HL-60 (cell line): ENCODE measurements around the gene CCDC174.

Experiments used
- DNase-seq, 2 experiments: peaks; one replicate each; pipeline ENCODE4 v3.0.0-alpha.2; 2010 to 2020; ENCODE audit warnings: low read depth in 1 of 2, low spot score in 1 of 2
- H3K27ac ChIP-seq: fragments of 250-450 bp; sonication (Bioruptor Pico); replicated peaks from 2 replicates; pipeline ENCODE4 v1.5.1; 2020; ENCODE audit warnings: mild to moderate bottlenecking, moderate library complexity
- H3K27me3 ChIP-seq: fragments of 250-450 bp; sonication (Bioruptor Pico); 2 replicates; pipeline ENCODE4 v1.5.1; 2021; ENCODE audit warnings: mild to moderate bottlenecking, moderate library complexity; ENCODE audit not compliant: insufficient read depth, poor library complexity, severe bottlenecking
- H3K4me3 ChIP-seq: replicated peaks from 2 replicates; pipeline ENCODE4 v1.5.1; 2011; ENCODE audit warnings: mild to moderate bottlenecking, control low read depth, low read length; ENCODE audit not compliant: insufficient read depth
- GABPA ChIP-seq: IDR thresholded peaks from 2 replicates; pipeline ENCODE4 v1.6.1; 2012; ENCODE audit warnings: low read depth
- POLR2AphosphoS5 ChIP-seq: IDR thresholded peaks from 2 replicates; pipeline ENCODE4 v1.6.1; 2012; ENCODE audit warnings: low read depth
- SPI1 ChIP-seq: IDR thresholded peaks from 2 replicates; pipeline ENCODE4 v1.6.1; 2012; ENCODE audit warnings: low read depth, mild to moderate bottlenecking, borderline replicate concordance
- TF ChIP-seq, protein P1 (sequence below): IDR thresholded peaks from one replicate; pipeline ENCODE4 v1.5.1; 2011; ENCODE audit warnings: low read length, control low read depth, inconsistent platforms; ENCODE audit not compliant: insufficient read depth
- TF ChIP-seq, protein P2 (sequence below): IDR thresholded peaks from 2 replicates; pipeline ENCODE4 v1.6.1; 2012; ENCODE audit warnings: low read depth; ENCODE audit not compliant: insufficient replicate concordance

The CCDC174 gene

DNA sequence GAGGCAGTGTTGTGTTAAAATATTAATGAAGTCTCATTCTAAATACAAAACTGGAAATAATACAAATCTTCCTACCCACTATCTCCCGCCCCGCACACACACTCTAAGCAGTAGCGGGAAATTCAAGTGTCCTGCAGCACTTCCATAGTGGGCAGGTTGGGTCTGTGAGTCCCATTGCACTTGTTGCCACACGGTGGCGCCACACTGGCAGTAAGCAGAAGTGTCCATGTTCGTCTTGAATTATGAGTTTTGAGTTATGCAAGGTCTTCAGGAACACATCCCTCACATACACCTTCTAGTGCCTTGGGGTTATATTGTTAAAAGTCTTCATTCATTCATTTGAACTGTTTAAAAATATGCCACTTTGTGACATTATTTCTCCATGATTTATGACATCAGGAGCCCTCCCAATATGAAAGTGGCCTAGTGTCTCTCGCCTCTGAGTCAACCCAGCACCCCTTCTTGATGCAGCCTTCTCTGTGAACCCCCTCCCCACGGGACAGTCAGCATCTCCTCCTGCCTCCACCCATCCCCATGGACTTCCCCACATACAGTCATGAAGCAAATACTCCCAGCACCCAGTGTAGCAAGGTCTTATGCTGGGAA lies 17.6 kb upstream of the CCDC174 start:
- TF ChIP-seq, protein P1, sequence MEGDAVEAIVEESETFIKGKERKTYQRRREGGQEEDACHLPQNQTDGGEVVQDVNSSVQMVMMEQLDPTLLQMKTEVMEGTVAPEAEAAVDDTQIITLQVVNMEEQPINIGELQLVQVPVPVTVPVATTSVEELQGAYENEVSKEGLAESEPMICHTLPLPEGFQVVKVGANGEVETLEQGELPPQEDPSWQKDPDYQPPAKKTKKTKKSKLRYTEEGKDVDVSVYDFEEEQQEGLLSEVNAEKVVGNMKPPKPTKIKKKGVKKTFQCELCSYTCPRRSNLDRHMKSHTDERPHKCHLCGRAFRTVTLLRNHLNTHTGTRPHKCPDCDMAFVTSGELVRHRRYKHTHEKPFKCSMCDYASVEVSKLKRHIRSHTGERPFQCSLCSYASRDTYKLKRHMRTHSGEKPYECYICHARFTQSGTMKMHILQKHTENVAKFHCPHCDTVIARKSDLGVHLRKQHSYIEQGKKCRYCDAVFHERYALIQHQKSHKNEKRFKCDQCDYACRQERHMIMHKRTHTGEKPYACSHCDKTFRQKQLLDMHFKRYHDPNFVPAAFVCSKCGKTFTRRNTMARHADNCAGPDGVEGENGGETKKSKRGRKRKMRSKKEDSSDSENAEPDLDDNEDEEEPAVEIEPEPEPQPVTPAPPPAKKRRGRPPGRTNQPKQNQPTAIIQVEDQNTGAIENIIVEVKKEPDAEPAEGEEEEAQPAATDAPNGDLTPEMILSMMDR = peak; percentile 93
- TF ChIP-seq SPI1 = peak; percentile 61; the same call in 1 of the 2 replicates
- TF ChIP-seq GABPA = no peak
- Histone ChIP-seq H3K27ac (no peak overlapping the region), H3K4me3 (no peak overlapping the region), H3K27me3 (no peaks in the 10 kb centered on the region)
- DNase-seq = peak; percentile 72 to 74

DNA sequence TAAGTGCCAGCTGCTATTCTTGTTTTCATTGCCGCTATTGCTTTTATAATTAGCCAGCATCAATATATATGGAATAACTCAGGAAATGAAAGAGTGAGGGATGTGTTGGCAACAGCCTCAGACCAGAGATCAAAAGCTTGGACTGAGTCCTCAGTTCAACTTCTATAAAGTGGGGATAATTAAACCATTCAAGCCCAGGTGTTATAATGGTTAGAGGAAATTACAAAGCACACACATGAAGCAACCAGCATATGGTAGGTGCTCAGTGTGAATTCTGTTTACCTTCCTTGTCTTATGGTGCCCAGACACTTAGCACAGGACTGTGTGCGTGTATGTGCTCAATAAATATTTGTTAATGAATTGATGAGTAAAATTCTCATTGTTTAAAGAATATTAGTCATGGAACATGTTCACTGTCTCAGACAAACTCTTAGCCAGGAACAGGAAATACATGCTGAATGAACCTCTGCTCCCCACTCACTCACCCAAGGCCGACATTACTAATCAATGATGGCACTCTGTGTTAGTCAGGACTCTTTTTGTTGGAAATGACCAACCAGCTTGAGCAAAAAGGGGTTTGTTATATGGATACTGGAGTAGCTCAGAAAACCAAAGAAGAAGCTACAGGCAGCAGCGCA lies 16.7 kb upstream of the CCDC174 start:
- no peak for DNase-seq
- Histone ChIP-seq H3K27me3 (no peaks in the 10 kb centered on the region), H3K4me3 (no peak overlapping the region), H3K27ac (no peak overlapping the region)
- no peak for TF ChIP-seq POLR2AphosphoS5
- TF ChIP-seq, protein P2, sequence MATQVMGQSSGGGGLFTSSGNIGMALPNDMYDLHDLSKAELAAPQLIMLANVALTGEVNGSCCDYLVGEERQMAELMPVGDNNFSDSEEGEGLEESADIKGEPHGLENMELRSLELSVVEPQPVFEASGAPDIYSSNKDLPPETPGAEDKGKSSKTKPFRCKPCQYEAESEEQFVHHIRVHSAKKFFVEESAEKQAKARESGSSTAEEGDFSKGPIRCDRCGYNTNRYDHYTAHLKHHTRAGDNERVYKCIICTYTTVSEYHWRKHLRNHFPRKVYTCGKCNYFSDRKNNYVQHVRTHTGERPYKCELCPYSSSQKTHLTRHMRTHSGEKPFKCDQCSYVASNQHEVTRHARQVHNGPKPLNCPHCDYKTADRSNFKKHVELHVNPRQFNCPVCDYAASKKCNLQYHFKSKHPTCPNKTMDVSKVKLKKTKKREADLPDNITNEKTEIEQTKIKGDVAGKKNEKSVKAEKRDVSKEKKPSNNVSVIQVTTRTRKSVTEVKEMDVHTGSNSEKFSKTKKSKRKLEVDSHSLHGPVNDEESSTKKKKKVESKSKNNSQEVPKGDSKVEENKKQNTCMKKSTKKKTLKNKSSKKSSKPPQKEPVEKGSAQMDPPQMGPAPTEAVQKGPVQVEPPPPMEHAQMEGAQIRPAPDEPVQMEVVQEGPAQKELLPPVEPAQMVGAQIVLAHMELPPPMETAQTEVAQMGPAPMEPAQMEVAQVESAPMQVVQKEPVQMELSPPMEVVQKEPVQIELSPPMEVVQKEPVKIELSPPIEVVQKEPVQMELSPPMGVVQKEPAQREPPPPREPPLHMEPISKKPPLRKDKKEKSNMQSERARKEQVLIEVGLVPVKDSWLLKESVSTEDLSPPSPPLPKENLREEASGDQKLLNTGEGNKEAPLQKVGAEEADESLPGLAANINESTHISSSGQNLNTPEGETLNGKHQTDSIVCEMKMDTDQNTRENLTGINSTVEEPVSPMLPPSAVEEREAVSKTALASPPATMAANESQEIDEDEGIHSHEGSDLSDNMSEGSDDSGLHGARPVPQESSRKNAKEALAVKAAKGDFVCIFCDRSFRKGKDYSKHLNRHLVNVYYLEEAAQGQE = no peak
- TF ChIP-seq SPI1 = no peak
- TF ChIP-seq, protein P1 = no peak
- TF ChIP-seq GABPA = no peak

DNA sequence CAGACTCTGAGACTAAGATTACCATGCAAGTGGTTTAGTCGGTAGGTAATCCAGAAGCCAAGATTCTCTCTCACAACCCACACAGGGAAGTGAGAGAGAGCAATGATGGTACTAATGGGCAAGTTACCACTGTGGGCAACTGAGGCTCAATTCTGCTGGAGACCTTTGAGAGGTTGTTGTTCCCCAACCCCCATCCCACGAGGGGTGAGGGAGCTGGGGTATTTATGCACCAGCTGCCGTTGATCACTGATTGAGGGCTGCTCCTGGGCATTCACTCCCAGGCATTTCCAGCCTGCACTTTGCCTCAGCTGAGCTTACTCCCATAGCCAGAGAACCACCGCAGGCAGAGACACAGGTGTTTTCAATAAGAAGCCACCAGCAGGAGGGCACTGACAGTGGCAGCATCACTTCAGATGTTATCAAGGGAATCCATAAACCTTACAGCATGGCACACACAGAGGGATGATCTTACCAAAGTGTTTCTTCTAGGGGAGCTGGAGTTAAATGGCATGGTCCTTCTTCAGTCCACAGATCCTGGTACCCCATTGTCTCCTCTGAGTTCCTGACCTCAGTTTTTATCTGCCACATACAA lies 15.0 kb upstream of the CCDC174 start:
- H3K27me3 ChIP-seq = no peaks in the 10 kb centered on the region
- DNase-seq = no peak
- no peak overlapping the region for H3K27ac ChIP-seq
- H3K4me3 ChIP-seq = no peak overlapping the region
- TF ChIP-seq GABPA = no peak

DNA sequence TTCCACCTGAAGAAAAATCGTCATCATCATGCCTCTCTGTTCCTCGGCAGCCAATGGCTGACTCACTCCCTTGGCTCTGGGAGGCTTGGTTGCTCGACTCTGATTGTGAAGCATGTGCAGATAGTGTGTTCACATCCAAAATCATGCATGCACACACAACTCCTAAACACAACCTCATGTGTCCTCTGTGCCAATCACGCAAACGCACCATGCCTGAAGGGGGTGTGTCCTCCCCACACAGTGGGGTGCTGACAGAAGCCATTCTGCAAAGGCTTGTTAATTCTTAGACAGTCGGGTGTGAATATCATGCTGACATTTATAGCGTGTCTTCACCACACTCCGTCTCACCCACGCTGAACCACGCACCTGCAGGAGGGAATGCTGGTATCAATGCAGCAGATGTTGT lies 11.4 kb upstream of the CCDC174 start:
- no peak overlapping the region for H3K27ac ChIP-seq
- no peaks in the 10 kb centered on the region for H3K27me3 ChIP-seq
- TF ChIP-seq SPI1 (no peak), POLR2AphosphoS5 (no peak), GABPA (no peak)
- TF ChIP-seq, protein P2 = no peak
- TF ChIP-seq, protein P1 = no peak
- DNase-seq = no peak
- no peak overlapping the region for H3K4me3 ChIP-seq
